MM.1S (cell line): ENCODE data around the gene PAX8.

Source experiments
- DNase-seq: peaks from one replicate; pipeline ENCODE4 v3.0.0-alpha.2; 2015
- H2AFZ ChIP-seq: fragments of 300-600 bp; sonication (generic); 2 replicates; pipeline ENCODE4 v1.6.0; 2016; ENCODE audit warnings: antibody characterized with exemption, low read length
- H3F3A ChIP-seq: fragments of 300-600 bp; sonication (generic); 2 replicates; pipeline ENCODE4 v1.6.1; 2016; ENCODE audit warnings: mild to moderate bottlenecking, antibody characterized with exemption, low read length, moderate library complexity, mixed read lengths; ENCODE audit not compliant: insufficient read depth
- H3K27ac ChIP-seq: fragments of 300-600 bp; sonication (generic); 2 replicates; pipeline ENCODE4 v1.5.1; 2016; ENCODE audit warnings: mild to moderate bottlenecking, low read length
- H3K27me3 ChIP-seq: fragments of 300-600 bp; sonication (generic); replicated peaks from 2 replicates; pipeline ENCODE4 v1.6.0; 2016; ENCODE audit warnings: low read length; ENCODE audit not compliant: insufficient read depth
- H3K36me3 ChIP-seq: fragments of 300-600 bp; sonication (generic); replicated peaks from 2 replicates; pipeline ENCODE4 v1.6.1; 2016; ENCODE audit warnings: mild to moderate bottlenecking, low read length, mixed read lengths; ENCODE audit not compliant: insufficient read depth
- H3K4me1 ChIP-seq: fragments of 300-600 bp; sonication (generic); 2 replicates; pipeline ENCODE4 v1.6.1; 2016; ENCODE audit warnings: low read length, mixed read lengths
- H3K4me2 ChIP-seq: fragments of 300-600 bp; sonication (generic); 2 replicates; pipeline ENCODE4 v1.6.0; 2016; ENCODE audit warnings: low read depth, low read length
- H3K4me3 ChIP-seq: fragments of 300-600 bp; sonication (generic); 2 replicates; pipeline ENCODE4 v1.5.1; 2016; ENCODE audit warnings: low read length, mixed read lengths
- H3K79me2 ChIP-seq: fragments of 300-600 bp; sonication (generic); 2 replicates; pipeline ENCODE4 v1.6.1; 2016; ENCODE audit warnings: mixed run types, low read length, mixed read lengths
- H3K9ac ChIP-seq: fragments of 300-600 bp; sonication (generic); 2 replicates; pipeline ENCODE4 v1.6.1; 2016; ENCODE audit warnings: low read length, mixed read lengths
- H3K9me2 ChIP-seq: fragments of 300-600 bp; sonication (generic); replicated peaks from 2 replicates; pipeline ENCODE4 v1.6.1; 2016; ENCODE audit warnings: mild to moderate bottlenecking, low read length, mixed read lengths; ENCODE audit not compliant: insufficient read depth
- H3K9me3 ChIP-seq: fragments of 300-600 bp; sonication (generic); replicated peaks from 2 replicates; pipeline ENCODE4 v1.6.1; 2016; ENCODE audit warnings: mild to moderate bottlenecking, low read length, mixed read lengths; ENCODE audit not compliant: insufficient read depth
- H4K20me1 ChIP-seq: fragments of 300-600 bp; sonication (generic); 2 replicates; pipeline ENCODE4 v1.6.1; 2016; ENCODE audit warnings: mild to moderate bottlenecking, low read length, moderate library complexity, mixed read lengths; ENCODE audit not compliant: insufficient read depth
- CTCF ChIP-seq: fragments of 300-600 bp; sonication (generic); IDR thresholded peaks from 2 replicates; pipeline ENCODE4 v1.5.1; 2016; ENCODE audit warnings: antibody characterized with exemption, low read length, mixed read lengths
- EZH2 ChIP-seq: fragments of 300-600 bp; sonication (generic); optimal IDR thresholded peaks from 2 replicates; pipeline ENCODE3; 2017; ENCODE audit warnings: low read depth, mild to moderate bottlenecking, antibody characterized with exemption, low read length, mixed read lengths
- EZH2phosphoT487 ChIP-seq: fragments of 300-600 bp; sonication (generic); IDR thresholded peaks from 2 replicates; pipeline ENCODE4 v1.6.1; 2018; ENCODE audit warnings: antibody characterized with exemption, low read length

Gene PAX8

GRCh38 chr2:113216891-113217454 is 61.7 kb downstream of the PAX8 start:
- DNase-seq, result no peak
- Histone ChIP-seq H3K4me2 (no peak overlapping the region), H3K4me1 (no peaks in the 10 kb centered on the region)

GRCh38 chr2:113216321-113216720 is 62.4 kb downstream of the PAX8 start:
- Histone ChIP-seq H2AFZ (no peak overlapping the region), H3K79me2 (no peaks in the 10 kb centered on the region), H3K4me1 (no peaks in the 10 kb centered on the region), H3K4me3 (no peak overlapping the region), H3K9me2 (no peaks in the 10 kb centered on the region), H4K20me1 (no peaks in the 10 kb centered on the region), H3K9ac (no peak overlapping the region), H3F3A (no peaks in the 10 kb centered on the region), H3K27me3 (no peaks in the 10 kb centered on the region), H3K9me3 (no peaks in the 10 kb centered on the region), H3K36me3 (no peaks in the 10 kb centered on the region), H3K27ac (no peak overlapping the region), H3K4me2 (no peak overlapping the region)
- no peak for DNase-seq
- no peak for TF ChIP-seq CTCF
- TF ChIP-seq EZH2phosphoT487, result no peak
- no peak for TF ChIP-seq EZH2

More at GRCh38 chr2:113216891-113217454, 61.7 kb downstream of the PAX8 start:
- no peaks in the 10 kb centered on the region for H4K20me1 ChIP-seq
- no peaks in the 10 kb centered on the region for H3K9me2 ChIP-seq
- H3K27me3 ChIP-seq, result no peaks in the 10 kb centered on the region
- H3K4me3 ChIP-seq, result no peak overlapping the region
- H3F3A ChIP-seq, result no peaks in the 10 kb centered on the region
- no peak overlapping the region for H2AFZ ChIP-seq
- no peak for TF ChIP-seq CTCF
- no peak for TF ChIP-seq EZH2phosphoT487
- no peak for TF ChIP-seq EZH2
- no peaks in the 10 kb centered on the region for H3K36me3 ChIP-seq
- no peak overlapping the region for H3K27ac ChIP-seq
- no peaks in the 10 kb centered on the region for H3K9me3 ChIP-seq
- no peaks in the 10 kb centered on the region for H3K79me2 ChIP-seq
- no peak overlapping the region for H3K9ac ChIP-seq

- Histone ChIP-seq H3K27me3 (no peaks in the 10 kb centered on the region), H2AFZ (no peak overlapping the region), H3K79me2 (no peaks in the 10 kb centered on the region), H3K4me1 (no peaks in the 10 kb centered on the region), H3K9me3 (no peaks in the 10 kb centered on the region), H3K27ac (no peak overlapping the region), H3K36me3 (no peaks in the 10 kb centered on the region), H3K9me2 (no peaks in the 10 kb centered on the region), H3K9ac (no peak overlapping the region), H3F3A (no peaks in the 10 kb centered on the region), H3K4me3 (no peak overlapping the region), H3K4me2 (no peak overlapping the region), H4K20me1 (no peaks in the 10 kb centered on the region)
- no peak for DNase-seq
- TF ChIP-seq EZH2 (no peak), EZH2phosphoT487 (no peak), CTCF (no peak)
Measured at GRCh38 chr2:113215056-113215455, 63.7 kb downstream of the PAX8 start.
